Fibroblast of villous mesenchyme (primary cell): ENCODE results near the gene ASPSCR1. TPM values are rescaled to one million over a fixed set of nuclear protein-coding genes. Genes with fewer than 3 reads are reported as not detected.

Source experiments
- DNase-seq: peaks from one replicate; pipeline ENCODE4 v3.0.0-alpha.2; 2010; ENCODE audit warnings: low read depth
- H3K4me3 ChIP-seq: 2 replicates; pipeline ENCODE4 v1.5.1; 2011; ENCODE audit warnings: low read depth, mild to moderate bottlenecking, low read length
- total RNA-seq: library from RNA; depleted of rRNA; stranded (reverse); fragments of >200 nt; gene quantifications from 2 replicates; pipeline ENCODE4 v1.2.3, GENCODE V29; 2012
- TF ChIP-seq, protein P1 (sequence below): IDR thresholded peaks from 2 replicates; pipeline ENCODE4 v1.5.1; 2012; ENCODE audit warnings: low read depth, mild to moderate bottlenecking, low read length; ENCODE audit not compliant: insufficient read depth

ASPSCR1 gene
- total RNA-seq, 1 donor = 28.5 TPM

DNA sequence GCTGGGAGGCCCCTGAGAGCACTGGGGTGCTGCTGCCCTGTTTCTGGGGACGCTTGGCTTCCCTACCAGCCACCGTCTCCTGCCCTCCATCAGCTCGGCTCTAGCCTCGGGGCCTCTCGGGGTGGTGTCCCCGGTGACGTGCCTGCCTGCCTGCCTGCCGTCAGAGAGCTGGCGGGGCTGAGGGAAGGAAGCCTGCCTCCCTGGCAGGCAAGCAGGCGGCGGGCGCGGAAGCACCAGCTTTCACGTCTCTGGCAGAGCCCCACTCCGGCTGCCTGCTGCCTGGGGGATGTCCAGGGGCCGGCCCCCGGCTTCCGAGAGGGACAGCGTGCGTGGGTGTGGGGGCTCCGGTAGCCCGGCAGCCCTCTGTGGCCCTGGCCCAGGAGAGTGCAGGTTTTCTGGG lies 35.9 kb downstream of the ASPSCR1 start:
- TF ChIP-seq, protein P1, sequence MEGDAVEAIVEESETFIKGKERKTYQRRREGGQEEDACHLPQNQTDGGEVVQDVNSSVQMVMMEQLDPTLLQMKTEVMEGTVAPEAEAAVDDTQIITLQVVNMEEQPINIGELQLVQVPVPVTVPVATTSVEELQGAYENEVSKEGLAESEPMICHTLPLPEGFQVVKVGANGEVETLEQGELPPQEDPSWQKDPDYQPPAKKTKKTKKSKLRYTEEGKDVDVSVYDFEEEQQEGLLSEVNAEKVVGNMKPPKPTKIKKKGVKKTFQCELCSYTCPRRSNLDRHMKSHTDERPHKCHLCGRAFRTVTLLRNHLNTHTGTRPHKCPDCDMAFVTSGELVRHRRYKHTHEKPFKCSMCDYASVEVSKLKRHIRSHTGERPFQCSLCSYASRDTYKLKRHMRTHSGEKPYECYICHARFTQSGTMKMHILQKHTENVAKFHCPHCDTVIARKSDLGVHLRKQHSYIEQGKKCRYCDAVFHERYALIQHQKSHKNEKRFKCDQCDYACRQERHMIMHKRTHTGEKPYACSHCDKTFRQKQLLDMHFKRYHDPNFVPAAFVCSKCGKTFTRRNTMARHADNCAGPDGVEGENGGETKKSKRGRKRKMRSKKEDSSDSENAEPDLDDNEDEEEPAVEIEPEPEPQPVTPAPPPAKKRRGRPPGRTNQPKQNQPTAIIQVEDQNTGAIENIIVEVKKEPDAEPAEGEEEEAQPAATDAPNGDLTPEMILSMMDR = no peak
- no peak overlapping the region for H3K4me3 ChIP-seq
- DNase-seq = no peak

DNA sequence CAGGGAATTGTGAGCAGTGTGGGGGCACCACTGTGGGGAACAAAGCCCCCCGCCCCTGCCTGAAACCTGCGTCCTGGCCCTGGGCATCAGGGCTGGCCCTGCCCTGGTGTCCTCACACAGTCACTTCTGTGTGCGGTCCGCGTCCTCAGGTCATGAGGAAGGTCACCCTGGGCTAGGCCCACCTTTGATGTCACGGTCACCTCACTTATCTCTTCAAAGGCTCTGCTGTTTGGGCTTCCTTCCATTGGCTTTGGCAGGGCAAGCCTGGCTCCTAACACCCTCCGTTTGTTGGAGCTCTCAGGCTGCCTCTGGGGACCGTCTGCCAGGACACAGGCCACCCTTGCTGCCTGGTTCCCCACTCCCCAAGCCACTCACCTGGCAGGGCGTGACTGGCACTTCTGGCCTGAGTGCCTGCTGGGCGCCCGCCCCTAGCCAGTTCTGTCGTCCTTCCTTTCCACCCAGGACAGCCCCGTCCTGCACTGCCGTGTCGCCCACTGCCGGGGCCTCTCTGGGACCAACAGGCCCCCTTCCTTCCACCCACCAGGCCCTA lies 36.4 kb downstream of the ASPSCR1 start:
- H3K4me3 ChIP-seq = no peak overlapping the region
- TF ChIP-seq, protein P1 = no peak
- no peak for DNase-seq

DNA sequence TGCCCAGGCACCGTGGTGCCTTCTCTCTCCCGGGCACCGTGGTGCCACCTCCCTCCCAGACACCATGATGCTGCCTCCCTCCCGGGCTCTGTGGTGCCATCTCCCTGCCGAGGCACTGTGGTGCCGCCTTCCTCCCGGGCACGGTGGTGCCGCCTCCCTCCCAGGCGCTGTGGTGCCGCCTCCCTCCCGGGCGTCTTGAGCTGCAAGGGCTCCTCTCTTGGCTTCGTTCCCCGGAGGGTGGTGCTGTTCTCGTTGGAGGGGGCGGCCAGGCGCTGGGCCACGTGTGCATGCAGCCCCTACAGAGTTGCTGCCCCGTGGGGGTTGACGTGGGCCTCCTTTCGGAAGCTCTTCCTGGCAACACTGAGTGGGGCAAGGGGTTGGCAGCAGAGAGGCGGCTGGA lies 37.0 kb downstream of the ASPSCR1 start:
- TF ChIP-seq, protein P1 = no peak
- no peak overlapping the region for H3K4me3 ChIP-seq
- DNase-seq = no peak

DNA sequence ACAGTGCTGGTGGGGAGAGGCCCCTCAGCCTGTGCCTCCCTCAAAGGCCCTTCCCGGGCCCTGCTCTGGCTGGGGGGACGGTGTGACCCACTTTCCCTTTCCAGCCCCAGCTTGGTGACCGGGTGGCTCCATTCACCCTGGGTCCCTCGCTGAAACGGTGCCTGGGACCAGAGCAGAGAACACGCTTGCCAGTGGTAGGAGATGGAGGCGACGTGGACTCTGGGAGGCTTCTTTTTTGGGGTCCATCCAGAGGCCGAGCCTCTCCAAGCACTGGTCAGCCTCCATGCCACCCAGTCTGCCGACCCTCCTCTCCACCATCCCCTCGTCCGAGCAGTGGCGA lies 37.5 kb downstream of the ASPSCR1 start:
- DNase-seq = no peak
- TF ChIP-seq, protein P1 = no peak
- H3K4me3 ChIP-seq = no peak overlapping the region

DNA sequence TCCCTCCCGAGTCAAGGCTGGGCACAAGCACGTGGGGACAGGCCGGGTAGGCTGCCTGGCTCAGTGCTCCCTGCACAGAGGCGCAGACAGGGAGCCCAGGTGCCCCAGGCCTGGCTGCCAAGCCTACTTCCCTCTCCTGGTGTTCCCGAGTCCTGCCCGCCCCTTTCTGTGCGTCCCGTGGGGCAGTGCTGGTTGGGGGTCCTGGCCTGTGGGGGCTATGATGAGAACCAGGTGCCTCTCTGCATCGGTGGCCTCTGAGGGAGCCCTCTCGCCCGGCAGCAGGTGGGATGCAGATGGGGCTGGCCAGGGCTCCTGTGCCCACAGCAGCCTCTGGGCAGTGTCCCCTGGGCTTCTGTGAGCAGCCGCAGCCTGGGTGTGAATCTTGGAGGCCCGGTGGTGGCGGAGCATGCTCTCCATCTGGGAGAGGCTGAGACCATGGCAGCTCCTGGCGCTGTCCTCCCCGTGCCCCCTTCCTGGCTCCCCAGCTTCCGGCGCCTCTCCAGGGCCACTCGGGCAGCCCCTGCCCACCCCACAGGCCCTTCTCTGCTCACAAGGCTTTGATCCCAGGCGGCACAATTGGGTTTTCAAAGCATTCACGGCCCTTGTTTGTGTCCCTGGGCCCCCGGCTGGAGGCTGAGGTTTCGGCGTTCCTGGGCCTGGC lies 38.0 kb downstream of the ASPSCR1 start:
- TF ChIP-seq, protein P1 = no peak
- H3K4me3 ChIP-seq = no peak overlapping the region
- no peak for DNase-seq

DNA sequence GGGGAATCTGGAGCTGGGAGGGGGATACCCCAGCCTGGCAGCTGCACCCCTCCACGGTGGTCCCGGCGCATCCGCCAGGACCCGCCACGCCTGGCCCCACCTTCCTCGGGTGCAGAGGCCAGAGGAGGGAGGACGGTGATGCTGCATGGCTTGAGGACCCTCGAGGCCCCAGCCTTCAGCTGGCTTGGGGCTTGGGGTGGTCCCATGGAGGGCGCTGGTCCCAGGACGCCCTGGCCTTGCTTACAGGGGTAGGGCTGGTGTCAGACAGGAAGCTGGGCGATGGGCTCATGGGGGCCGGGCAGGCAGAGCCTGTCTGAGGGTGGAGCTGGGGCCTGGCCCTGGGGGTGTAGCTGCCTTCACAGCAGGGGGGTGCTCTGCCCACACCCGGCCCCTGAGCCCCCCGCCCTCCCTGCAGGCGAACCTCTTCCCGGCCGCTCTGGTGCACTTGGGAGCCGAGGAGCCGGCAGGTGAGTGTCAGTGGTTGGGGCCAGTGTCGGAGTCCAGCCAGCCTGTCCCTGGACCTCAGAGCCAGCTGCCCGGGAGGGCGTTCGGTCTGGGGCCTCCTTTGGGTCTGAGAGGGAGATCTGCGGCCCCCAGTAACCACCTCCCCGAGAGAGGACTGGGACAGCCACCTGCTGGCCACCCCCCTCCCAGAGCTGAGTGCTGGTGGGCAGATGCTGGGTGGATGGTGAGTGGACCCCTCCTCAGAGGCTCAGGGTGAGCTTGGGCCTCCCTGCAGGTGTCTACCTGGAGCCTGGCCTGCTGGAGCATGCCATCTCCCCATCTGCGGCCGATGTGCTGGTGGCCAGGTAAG lies 38.8 kb downstream of the ASPSCR1 start:
- H3K4me3 ChIP-seq = no peak overlapping the region
- TF ChIP-seq, protein P1 = no peak
- no peak for DNase-seq
